GM12801 (cell line): Measurements from ENCODE around the gene DGAT2L6.

ENCODE experiments used
- TF ChIP-seq, protein P1 (sequence below): IDR thresholded peaks from one replicate; pipeline ENCODE4 v1.5.1; 2011; ENCODE audit warnings: control low read depth; ENCODE audit not compliant: insufficient read length; ENCODE audit errors: extremely low read depth

Gene DGAT2L6

DNA sequence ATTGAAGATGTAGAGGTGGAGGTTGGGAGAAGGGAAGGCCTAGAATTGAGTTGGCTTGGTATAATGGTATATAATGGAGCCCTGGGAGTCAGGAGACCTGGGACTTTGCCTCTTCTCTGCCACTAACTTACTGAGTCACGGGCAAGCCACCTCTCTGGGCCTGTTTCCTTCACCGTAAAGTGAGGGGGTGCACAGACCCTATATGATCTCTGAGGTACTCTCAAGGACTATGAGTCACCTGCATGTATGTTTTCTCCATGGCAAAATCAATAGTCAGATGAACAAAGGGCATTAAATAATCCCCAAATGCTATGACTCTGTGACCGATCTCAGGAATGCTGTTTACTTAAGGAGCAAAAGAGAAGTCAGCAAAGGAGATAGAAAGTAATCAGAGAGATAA lies 77.6 kb downstream of the DGAT2L6 start:
- TF ChIP-seq, protein P1, sequence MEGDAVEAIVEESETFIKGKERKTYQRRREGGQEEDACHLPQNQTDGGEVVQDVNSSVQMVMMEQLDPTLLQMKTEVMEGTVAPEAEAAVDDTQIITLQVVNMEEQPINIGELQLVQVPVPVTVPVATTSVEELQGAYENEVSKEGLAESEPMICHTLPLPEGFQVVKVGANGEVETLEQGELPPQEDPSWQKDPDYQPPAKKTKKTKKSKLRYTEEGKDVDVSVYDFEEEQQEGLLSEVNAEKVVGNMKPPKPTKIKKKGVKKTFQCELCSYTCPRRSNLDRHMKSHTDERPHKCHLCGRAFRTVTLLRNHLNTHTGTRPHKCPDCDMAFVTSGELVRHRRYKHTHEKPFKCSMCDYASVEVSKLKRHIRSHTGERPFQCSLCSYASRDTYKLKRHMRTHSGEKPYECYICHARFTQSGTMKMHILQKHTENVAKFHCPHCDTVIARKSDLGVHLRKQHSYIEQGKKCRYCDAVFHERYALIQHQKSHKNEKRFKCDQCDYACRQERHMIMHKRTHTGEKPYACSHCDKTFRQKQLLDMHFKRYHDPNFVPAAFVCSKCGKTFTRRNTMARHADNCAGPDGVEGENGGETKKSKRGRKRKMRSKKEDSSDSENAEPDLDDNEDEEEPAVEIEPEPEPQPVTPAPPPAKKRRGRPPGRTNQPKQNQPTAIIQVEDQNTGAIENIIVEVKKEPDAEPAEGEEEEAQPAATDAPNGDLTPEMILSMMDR, result no peak
